Measurements from ENCODE around the gene SIAH2.

DNA sequence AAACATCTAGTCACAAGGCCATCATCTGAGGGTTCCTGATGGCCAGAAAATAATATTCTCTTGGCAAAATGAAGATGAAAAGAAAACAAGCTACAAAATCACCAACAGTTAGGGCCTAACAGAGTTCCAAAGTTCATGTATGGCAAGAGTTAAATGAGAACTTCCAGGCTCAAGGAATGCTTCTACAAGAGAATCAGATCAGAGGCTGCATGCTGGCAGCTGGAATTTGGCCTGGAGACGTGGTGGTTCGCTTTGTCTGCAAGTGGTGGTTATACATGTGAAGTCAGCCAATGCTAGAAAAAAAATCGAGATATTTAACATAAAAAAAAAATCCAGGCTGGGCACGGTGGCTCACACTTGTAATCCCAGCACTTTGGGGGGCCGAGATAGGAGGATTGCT, 5.6 kb downstream of the SIAH2 start:
- no peak for TF ChIP-seq POLR2A (IDR thresholded peaks at IDR 0.05)
- TF ChIP-seq, protein P1, sequence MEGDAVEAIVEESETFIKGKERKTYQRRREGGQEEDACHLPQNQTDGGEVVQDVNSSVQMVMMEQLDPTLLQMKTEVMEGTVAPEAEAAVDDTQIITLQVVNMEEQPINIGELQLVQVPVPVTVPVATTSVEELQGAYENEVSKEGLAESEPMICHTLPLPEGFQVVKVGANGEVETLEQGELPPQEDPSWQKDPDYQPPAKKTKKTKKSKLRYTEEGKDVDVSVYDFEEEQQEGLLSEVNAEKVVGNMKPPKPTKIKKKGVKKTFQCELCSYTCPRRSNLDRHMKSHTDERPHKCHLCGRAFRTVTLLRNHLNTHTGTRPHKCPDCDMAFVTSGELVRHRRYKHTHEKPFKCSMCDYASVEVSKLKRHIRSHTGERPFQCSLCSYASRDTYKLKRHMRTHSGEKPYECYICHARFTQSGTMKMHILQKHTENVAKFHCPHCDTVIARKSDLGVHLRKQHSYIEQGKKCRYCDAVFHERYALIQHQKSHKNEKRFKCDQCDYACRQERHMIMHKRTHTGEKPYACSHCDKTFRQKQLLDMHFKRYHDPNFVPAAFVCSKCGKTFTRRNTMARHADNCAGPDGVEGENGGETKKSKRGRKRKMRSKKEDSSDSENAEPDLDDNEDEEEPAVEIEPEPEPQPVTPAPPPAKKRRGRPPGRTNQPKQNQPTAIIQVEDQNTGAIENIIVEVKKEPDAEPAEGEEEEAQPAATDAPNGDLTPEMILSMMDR (IDR thresholded peaks at IDR 0.05) = no peak

All from adrenal gland (tissue), 5 donors.